Naive thymus-derived CD8-positive, alpha-beta T cell (primary cell): ENCODE results near the gene SLC39A10. TPM values are rescaled to one million over a fixed set of nuclear protein-coding genes. Genes with fewer than 3 reads are reported as not detected.
"Not testable (repeated sequence)": the region's sequence is repeated elsewhere in the genome, so short reads cannot be mapped to it uniquely, and the experiment has no call there.

ENCODE experiments used
- ATAC-seq, 2 donors: fragments of 150-1000 bp; cut with Tn5 transposase in 1 of 2; sonication (Bioruptor Pico), chemical (Tn5 transposase) in 1 of 2; 1 replicate in 1 of 2; 2 replicates in 1 of 2; pipeline ENCODE4 v1.10.0; 2021; ENCODE audit warnings: mild to moderate bottlenecking in 2 of 2, moderate library complexity in 2 of 2
- POLR2A ChIA-PET: fragments of 350-600 bp; sonication (Branson Sonifier 250); formaldehyde crosslinking; loops from one replicate; lab custom pipeline; 2021; ENCODE audit warnings: antibody characterized with exemption; lab: Charles Lee
- DNase-seq, 10 donors: peaks; one replicate each; pipeline versions ENCODE4 v3.0.0 to v3.0.0-alpha.2; 2020 to 2022
- H3K27ac Mint-ChIP-seq, 10 donors: one replicate each; pipeline ENCODE4 v1.8.0; 2020 to 2022; ENCODE audit warnings: mild to moderate bottlenecking in 10 of 10, mixed read lengths in 10 of 10, moderate library complexity in 4 of 10, inconsistent platforms in 1 of 10
- H3K27me3 Mint-ChIP-seq, 5 donors: one replicate each; pipeline ENCODE4 v1.8.0; 2021 to 2022; ENCODE audit warnings: mixed read lengths in 5 of 5
- H3K36me3 Mint-ChIP-seq, 3 donors: one replicate each; pipeline ENCODE4 v1.8.0; 2020 to 2022; ENCODE audit warnings: mixed read lengths in 3 of 3, mild to moderate bottlenecking in 2 of 3, inconsistent platforms in 1 of 3
- H3K4me1 Mint-ChIP-seq, 4 donors: one replicate each; pipeline ENCODE4 v1.8.0; 2021 to 2022; ENCODE audit warnings: mixed read lengths in 4 of 4
- H3K4me3 Mint-ChIP-seq, 10 donors: one replicate each; pipeline ENCODE4 v1.8.0; 2020 to 2022; ENCODE audit warnings: mild to moderate bottlenecking in 10 of 10, mixed read lengths in 10 of 10, moderate library complexity in 6 of 10, inconsistent platforms in 1 of 10
- H3K9me3 Mint-ChIP-seq, 9 donors: one replicate each; pipeline ENCODE4 v1.8.0; 2020 to 2022; ENCODE audit warnings: mixed read lengths in 9 of 9, mild to moderate bottlenecking in 3 of 9, inconsistent platforms in 1 of 9, moderate library complexity in 1 of 9
- polyA plus RNA-seq, 3 donors: library from polyadenylated mRNA; unstranded; fragments of 300-500 nt; fragmentation: Illumina TruSeq; gene quantifications; one replicate each; pipeline ENCODE4 v1.2.3, GENCODE V29; 2021
- total RNA-seq, 8 experiments: library from RNA in 2 of 8; stranded (reverse) in 2 of 8; gene quantifications; one replicate each; pipeline ENCODE4 v1.2.3 and lab custom pipeline; 2021 to 2026

Gene SLC39A10
- total and polyA plus RNA-seq, 5 experiments from 2014 or later: 8.1 to 80.4 (median 14.6) TPM

GRCh38 chr2:195633573-195633870 is 23.5 kb upstream of the SLC39A10 start:
- peaks cover 6 to 21% (median 20%) of the 10 kb centered on the region in 4 donors for H3K4me1 Mint-ChIP-seq
- no peak for ATAC-seq
- POLR2A ChIA-PET: no interaction called here

GRCh38 chr2:195633974-195634373 is 23.1 kb upstream of the SLC39A10 start:
- POLR2A ChIA-PET: no interaction called here
- Mint-ChIP-seq H3K36me3 (peaks cover 0 to 2% (median 0%) of the 10 kb centered on the region in 3 donors), H3K27ac (peak overlapping the region in 3 of 10 donors; percentile 46 to 53 (median 46)), H3K4me3 (no peak overlapping the region), H3K4me1 (peaks cover 6 to 21% (median 20%) of the 10 kb centered on the region in 4 donors), H3K9me3 (peaks cover 0 to 4% (median 0%) of the 10 kb centered on the region in 9 donors), H3K27me3 (no peaks in the 10 kb centered on the region)
- ATAC-seq (no peak), DNase-seq (peak in 2 of 10 donors; percentile 17 to 21)

More at GRCh38 chr2:195633573-195633870, 23.5 kb upstream of the SLC39A10 start:
- DNase-seq: no peak
- H3K27ac Mint-ChIP-seq: peak overlapping the region in 2 of 10 donors; percentile 46 to 53
- no peaks in the 10 kb centered on the region for H3K27me3 Mint-ChIP-seq
- H3K4me3 Mint-ChIP-seq: peak overlapping the region in 1 of 10 donors; percentile 34
- H3K9me3 Mint-ChIP-seq: peaks cover 0 to 4% (median 0%) of the 10 kb centered on the region in 9 donors
- H3K36me3 Mint-ChIP-seq: peaks cover 0 to 2% (median 0%) of the 10 kb centered on the region in 3 donors

- H3K9me3 Mint-ChIP-seq: peaks cover 0 to 4% (median 0%) of the 10 kb centered on the region in 9 donors
- H3K27me3 Mint-ChIP-seq: no peaks in the 10 kb centered on the region
- peaks cover 6 to 22% (median 17%) of the 10 kb centered on the region in 4 donors for H3K4me1 Mint-ChIP-seq
- POLR2A ChIA-PET: interaction anchor here (0.7 kb wide), 1 partner anchor 20 kb away, joined by 3 read pairs; the partner anchor contains the start of gene SLC39A10
- DNase-seq (no peak), ATAC-seq (no peak)
- no peak overlapping the region for H3K4me3 Mint-ChIP-seq
- peaks cover 0 to 2% (median 0%) of the 10 kb centered on the region in 3 donors for H3K36me3 Mint-ChIP-seq
- no peak overlapping the region for H3K27ac Mint-ChIP-seq
These were observed 20.1 kb upstream of the SLC39A10 start for GRCh38 chr2:195636890-195637289.

GRCh38 chr2:195638750-195639149 is 18.3 kb upstream of the SLC39A10 start:
- POLR2A ChIA-PET: no interaction called here
- no peak for ATAC-seq
- peaks cover 5 to 25% (median 8%) of the 10 kb centered on the region in 4 donors for H3K4me1 Mint-ChIP-seq

GRCh38 chr2:195639238-195639858 is 17.7 kb upstream of the SLC39A10 start:
- ATAC-seq: no peak

More at GRCh38 chr2:195638750-195639149, 18.3 kb upstream of the SLC39A10 start:
- peaks cover 0 to 2% (median 0%) of the 10 kb centered on the region in 3 donors for H3K36me3 Mint-ChIP-seq
- H3K27ac Mint-ChIP-seq: no peak overlapping the region
- H3K9me3 Mint-ChIP-seq: peaks cover 0 to 4% (median 0%) of the 10 kb centered on the region in 9 donors
- H3K4me3 Mint-ChIP-seq: no peak overlapping the region
- no peak for DNase-seq
- H3K27me3 Mint-ChIP-seq: no peaks in the 10 kb centered on the region

GRCh38 chr2:195639959-195640358 is 17.1 kb upstream of the SLC39A10 start:
- no peak for DNase-seq
- Mint-ChIP-seq H3K4me1 (peaks cover 0 to 21% (median 4%) of the 10 kb centered on the region in 4 donors), H3K27me3 (no peaks in the 10 kb centered on the region), H3K9me3 (peaks cover 0 to 4% (median 0%) of the 10 kb centered on the region in 9 donors), H3K27ac (no peak overlapping the region), H3K4me3 (no peak overlapping the region), H3K36me3 (peaks cover 0 to 2% (median 0%) of the 10 kb centered on the region in 3 donors)
- ATAC-seq: no peak
- POLR2A ChIA-PET: interaction anchor here (1.0 kb wide), 1 partner anchor 17 kb away, joined by 3 read pairs; the partner anchor contains the start of gene SLC39A10

More at GRCh38 chr2:195639238-195639858, 17.7 kb upstream of the SLC39A10 start:
- POLR2A ChIA-PET: interaction anchor here (1.0 kb wide), 1 partner anchor 17 kb away, joined by 3 read pairs; the partner anchor contains the start of gene SLC39A10
- Mint-ChIP-seq H3K27me3 (no peaks in the 10 kb centered on the region), H3K4me1 (peaks cover under 1 to 21% (median 4%) of the 10 kb centered on the region in 4 donors), H3K27ac (peak overlapping the region in 1 of 10 donors; percentile 63), H3K4me3 (no peak overlapping the region), H3K36me3 (peaks cover 0 to 2% (median 0%) of the 10 kb centered on the region in 3 donors), H3K9me3 (peaks cover 0 to 4% (median 0%) of the 10 kb centered on the region in 9 donors)
- DNase-seq: no peak

GRCh38 chr2:195642027-195642678 is 14.9 kb upstream of the SLC39A10 start:
- Mint-ChIP-seq H3K27me3 (no peaks in the 10 kb centered on the region), H3K36me3 (peaks cover 0 to 2% (median 0%) of the 10 kb centered on the region in 3 donors), H3K27ac (peak overlapping the region in 1 of 10 donors; percentile 28), H3K4me3 (no peak overlapping the region), H3K4me1 (peaks cover 3 to 33% (median 4%) of the 10 kb centered on the region in 4 donors), H3K9me3 (peaks cover 0 to 4% (median 0%) of the 10 kb centered on the region in 9 donors)
- DNase-seq (no peak), ATAC-seq (no peak)
- POLR2A ChIA-PET: interaction anchor here (2.2 kb wide), 1 partner anchor 15 kb away, joined by 10 read pairs; the partner anchor contains the start of gene SLC39A10

GRCh38 chr2:195642679-195643068 is 14.4 kb upstream of the SLC39A10 start:
- POLR2A ChIA-PET: interaction anchor here (2.2 kb wide), 1 partner anchor 14 kb away, joined by 10 read pairs; the partner anchor contains the start of gene SLC39A10
- ATAC-seq: no peak
- Mint-ChIP-seq H3K27me3 (no peaks in the 10 kb centered on the region), H3K36me3 (peaks cover 0 to 2% (median 0%) of the 10 kb centered on the region in 3 donors), H3K9me3 (peaks cover 0 to 3% (median 0%) of the 10 kb centered on the region in 9 donors), H3K4me1 (peaks cover 5 to 38% (median 7%) of the 10 kb centered on the region in 4 donors), H3K4me3 (no peak overlapping the region), H3K27ac (peak overlapping the region in 2 of 10 donors; percentile 8 to 28)
- no peak for DNase-seq

- peaks cover 11 to 56% (median 19%) of the 10 kb centered on the region in 4 donors for H3K4me1 Mint-ChIP-seq
- H3K4me3 Mint-ChIP-seq, ATAC-seq, H3K36me3 Mint-ChIP-seq, H3K9me3 Mint-ChIP-seq, H3K27me3 Mint-ChIP-seq, H3K27ac Mint-ChIP-seq, DNase-seq: not testable (repeated sequence)
- POLR2A ChIA-PET: interaction anchor here (0.7 to 1.1 kb wide), 2 partner anchors 101 to 392 kb away, joined by 3 to 5 read pairs; no protein-coding TSS in a partner anchor
These were observed 12.3 kb upstream of the SLC39A10 start for GRCh38 chr2:195644708-195645107.

GRCh38 chr2:195645413-195645812 is 11.6 kb upstream of the SLC39A10 start:
- DNase-seq: no peak
- Mint-ChIP-seq H3K36me3 (peaks cover 0 to 2% (median 0%) of the 10 kb centered on the region in 3 donors), H3K4me3 (peak overlapping the region in 1 of 10 donors; percentile 59), H3K9me3 (no peaks in the 10 kb centered on the region), H3K4me1 (peaks cover 11 to 63% (median 22%) of the 10 kb centered on the region in 4 donors), H3K27ac (peak overlapping the region in 1 of 10 donors; percentile 5), H3K27me3 (no peaks in the 10 kb centered on the region)
- ATAC-seq: no peak
- POLR2A ChIA-PET: no interaction called here

- Mint-ChIP-seq H3K9me3 (no peaks in the 10 kb centered on the region), H3K27me3 (no peaks in the 10 kb centered on the region), H3K4me1 (peaks cover 7 to 73% (median 22%) of the 10 kb centered on the region in 4 donors), H3K27ac (peak overlapping the region in 1 of 10 donors; percentile 69), H3K36me3 (peaks cover 0 to 2% (median 0%) of the 10 kb centered on the region in 3 donors), H3K4me3 (no peak overlapping the region)
- DNase-seq: no peak
- POLR2A ChIA-PET: no interaction called here
- ATAC-seq: no peak
These were observed 10.6 kb upstream of the SLC39A10 start for GRCh38 chr2:195646424-195646823.

- H3K36me3 Mint-ChIP-seq: peaks cover 0 to 2% (median 0%) of the 10 kb centered on the region in 3 donors
- no peaks in the 10 kb centered on the region for H3K27me3 Mint-ChIP-seq
- no peaks in the 10 kb centered on the region for H3K9me3 Mint-ChIP-seq
- H3K4me1 Mint-ChIP-seq: peaks cover 7 to 71% (median 22%) of the 10 kb centered on the region in 4 donors
- ATAC-seq (no peak), DNase-seq (no peak)
- peak overlapping the region in 1 of 10 donors; percentile 21 for H3K4me3 Mint-ChIP-seq
- POLR2A ChIA-PET: interaction anchor here (1.9 kb wide), 1 partner anchor 10 kb away, joined by 9 read pairs; the partner anchor contains the start of gene SLC39A10
- H3K27ac Mint-ChIP-seq: peak overlapping the region in 5 of 10 donors; percentile 1 to 69 (median 25)
These were observed 9.7 kb upstream of the SLC39A10 start for GRCh38 chr2:195647302-195647701.
